Measurements from ENCODE around the gene ELF5.

DNA sequence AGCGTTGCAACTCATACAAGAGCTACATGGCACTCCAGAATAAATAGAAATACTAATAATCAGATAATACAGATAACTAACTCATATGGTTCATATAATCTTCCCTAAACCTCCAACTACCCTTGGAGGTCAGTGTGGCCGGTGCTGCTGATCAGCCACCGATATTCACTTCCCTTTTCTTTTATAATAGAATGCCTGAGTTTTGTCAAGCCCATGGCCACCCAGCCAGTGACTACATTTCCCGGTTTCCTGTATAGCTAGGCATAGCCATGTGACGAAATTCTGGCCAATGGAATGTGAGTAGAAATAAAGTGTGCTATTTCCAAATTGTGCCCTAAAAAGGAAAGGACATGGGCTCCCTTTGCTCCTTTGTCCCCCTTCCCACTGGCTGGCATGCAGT is 80.8 kb downstream of the ELF5 start:
- TF ChIP-seq, protein P1, sequence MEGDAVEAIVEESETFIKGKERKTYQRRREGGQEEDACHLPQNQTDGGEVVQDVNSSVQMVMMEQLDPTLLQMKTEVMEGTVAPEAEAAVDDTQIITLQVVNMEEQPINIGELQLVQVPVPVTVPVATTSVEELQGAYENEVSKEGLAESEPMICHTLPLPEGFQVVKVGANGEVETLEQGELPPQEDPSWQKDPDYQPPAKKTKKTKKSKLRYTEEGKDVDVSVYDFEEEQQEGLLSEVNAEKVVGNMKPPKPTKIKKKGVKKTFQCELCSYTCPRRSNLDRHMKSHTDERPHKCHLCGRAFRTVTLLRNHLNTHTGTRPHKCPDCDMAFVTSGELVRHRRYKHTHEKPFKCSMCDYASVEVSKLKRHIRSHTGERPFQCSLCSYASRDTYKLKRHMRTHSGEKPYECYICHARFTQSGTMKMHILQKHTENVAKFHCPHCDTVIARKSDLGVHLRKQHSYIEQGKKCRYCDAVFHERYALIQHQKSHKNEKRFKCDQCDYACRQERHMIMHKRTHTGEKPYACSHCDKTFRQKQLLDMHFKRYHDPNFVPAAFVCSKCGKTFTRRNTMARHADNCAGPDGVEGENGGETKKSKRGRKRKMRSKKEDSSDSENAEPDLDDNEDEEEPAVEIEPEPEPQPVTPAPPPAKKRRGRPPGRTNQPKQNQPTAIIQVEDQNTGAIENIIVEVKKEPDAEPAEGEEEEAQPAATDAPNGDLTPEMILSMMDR (IDR thresholded peaks at IDR 0.05) = no peak
- TF ChIP-seq POLR2A (IDR thresholded peaks at IDR 0.05) (no peak), POLR2AphosphoS5 (IDR thresholded peaks at IDR 0.05; ENCODE audit: insufficient read depth in 1 of 2, low read depth in 1 of 2) (no peak)
